Measurements from ENCODE around the gene TRIM26. TPM values are rescaled to one million over a fixed set of nuclear protein-coding genes. Genes with fewer than 3 reads are reported as not detected.
"Not testable (repeated sequence)": the region's sequence is repeated elsewhere in the genome, so short reads cannot be mapped to it uniquely, and the experiment has no call there.

The TRIM26 gene
- total RNA-seq, 1 donor from 2014 or later: 24.2 TPM

GRCh38 chr6:30157581-30157980 lies 55.6 kb downstream of the TRIM26 start:
- no peak for DNase-seq (ENCODE audit: low spot score)
- intact Hi-C loops (cut with DNase I): no loop called here

- no peak for DNase-seq (ENCODE audit: low spot score)
- intact Hi-C loops (cut with DNase I): no loop called here
Measured at GRCh38 chr6:30156774-30157173, 56.4 kb downstream of the TRIM26 start.

GRCh38 chr6:30156262-30156599 lies 57.0 kb downstream of the TRIM26 start:
- intact Hi-C loops (cut with DNase I): no loop called here
- DNase-seq (ENCODE audit: low spot score): no peak

GRCh38 chr6:30155520-30156261 lies 57.5 kb downstream of the TRIM26 start:
- no peak for DNase-seq (ENCODE audit: low spot score)
- intact Hi-C loops (cut with DNase I): no loop called here

DNA sequence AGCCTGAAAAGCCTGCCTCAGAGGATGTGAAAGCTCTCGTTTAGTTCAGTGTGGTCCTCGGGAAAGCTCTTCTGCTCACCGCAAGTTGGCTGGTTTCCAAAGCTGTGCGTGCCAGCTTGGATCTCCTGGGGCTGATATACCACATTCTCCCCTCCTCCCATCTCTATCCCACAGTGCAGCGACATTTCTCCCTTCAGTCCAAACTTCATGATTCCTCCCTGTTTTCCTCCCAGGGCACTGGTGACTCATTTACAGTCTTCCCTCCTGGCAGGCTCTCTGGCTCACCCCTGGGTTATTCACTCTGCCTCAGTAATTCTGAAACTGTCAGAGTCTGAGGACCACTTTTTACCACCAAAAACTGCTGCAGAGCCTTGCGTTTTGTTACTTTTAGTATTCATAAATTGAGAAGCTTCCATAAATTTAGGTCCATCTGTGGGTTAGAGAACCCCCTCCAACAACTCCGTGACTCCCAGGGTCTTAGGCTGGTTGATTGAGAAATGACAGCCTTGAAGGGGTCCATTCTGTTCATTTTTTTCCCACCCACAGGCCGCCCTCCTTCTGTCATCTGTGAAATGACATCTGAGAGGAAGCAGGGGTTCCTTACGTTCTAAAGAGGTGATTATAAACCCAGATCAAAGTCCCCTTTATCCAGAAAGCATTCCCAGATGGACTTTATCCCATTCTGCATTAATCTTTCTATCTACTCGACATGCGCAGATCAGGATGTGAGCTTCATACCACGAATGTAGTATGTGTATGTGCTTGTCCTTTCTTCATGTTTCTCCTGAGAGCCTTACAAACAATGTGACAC lies 58.3 kb downstream of the TRIM26 start:
- intact Hi-C loops (cut with DNase I): no loop called here
- DNase-seq (ENCODE audit: low spot score): no peak

DNA sequence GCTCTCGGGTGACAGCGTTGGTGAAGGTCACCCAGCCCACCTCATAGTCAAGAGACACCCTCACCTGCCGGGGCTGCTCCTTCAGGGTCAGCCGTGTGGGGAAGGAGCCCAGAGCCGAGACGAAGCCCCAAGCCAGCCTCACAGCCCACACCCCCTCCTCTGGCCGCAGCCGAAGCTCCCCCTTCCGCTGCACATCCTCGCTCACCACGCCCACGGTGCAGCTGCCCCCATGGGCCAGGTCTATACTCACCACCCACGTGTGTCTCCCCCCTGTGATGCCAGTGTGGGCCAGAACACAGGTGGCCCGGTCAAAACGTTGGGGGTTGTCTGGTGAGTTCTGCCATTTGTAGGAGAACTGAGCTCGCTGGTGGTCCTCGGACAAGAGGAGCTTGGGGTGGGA lies 59.1 kb downstream of the TRIM26 start:
- no peak for DNase-seq (ENCODE audit: low spot score)
- intact Hi-C loops (cut with DNase I): no loop called here

DNA sequence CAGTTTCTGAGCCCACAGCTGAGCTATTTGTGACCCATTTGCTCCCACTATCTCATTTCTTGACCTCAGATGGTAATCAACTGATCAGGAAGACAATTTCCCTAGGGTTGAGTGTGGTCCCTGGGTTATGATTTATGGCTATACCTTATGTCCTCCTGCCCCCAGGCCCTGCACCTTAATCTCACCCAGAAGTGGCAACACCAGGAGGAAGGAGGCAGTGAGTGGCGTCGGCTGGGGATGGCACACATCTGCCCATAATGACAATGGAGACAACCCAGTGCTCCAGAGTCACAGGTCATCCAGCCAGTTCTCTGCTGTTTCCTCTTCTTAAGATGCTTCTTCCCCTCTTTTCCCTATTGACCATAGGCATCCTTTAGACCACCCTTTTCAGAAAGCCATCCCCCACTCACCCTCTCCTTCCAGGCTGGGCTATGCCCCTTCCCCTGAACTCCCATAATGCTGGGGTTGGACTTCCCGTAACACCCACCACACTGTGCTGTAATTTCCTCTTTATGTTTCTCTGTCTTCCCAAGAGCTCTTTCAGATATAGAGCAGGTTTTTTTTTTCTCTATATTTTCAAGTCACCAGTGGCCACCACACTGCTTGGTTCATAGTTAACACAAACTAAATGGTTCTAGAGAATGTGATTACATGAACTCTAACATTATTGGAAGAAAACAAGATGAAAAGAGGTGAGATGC lies 60.1 kb downstream of the TRIM26 start:
- intact Hi-C loops (cut with DNase I): no loop called here

DNA sequence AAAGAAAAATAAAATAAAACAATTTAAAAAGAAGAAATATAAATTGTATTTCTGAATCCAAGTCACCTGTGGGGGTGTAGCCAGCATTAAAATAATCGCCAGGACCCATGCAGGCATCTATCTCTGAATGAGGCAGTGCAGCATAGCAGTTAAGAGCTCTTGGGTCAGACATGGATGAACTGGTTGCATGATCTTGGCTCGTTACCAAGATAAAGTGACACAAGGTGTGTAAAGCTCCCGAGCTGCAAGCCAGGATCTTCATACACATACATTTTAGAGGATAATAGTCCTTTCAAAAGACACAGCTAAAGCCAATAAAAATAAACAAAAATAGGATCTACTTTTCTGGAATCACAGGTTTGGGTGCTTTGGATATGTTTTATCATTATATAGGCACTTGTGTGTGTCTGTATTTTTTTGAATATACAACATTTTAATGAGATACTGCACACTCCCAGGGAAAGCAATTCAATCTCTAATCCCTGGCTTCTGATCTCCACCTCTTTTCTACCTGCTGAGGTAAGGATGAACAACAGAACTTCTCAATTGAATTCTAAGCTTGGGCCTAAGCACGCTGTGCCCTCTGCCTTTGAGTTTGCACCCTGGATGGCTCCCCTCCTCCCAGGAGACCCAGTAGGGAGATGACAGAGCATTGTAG lies 61.1 kb downstream of the TRIM26 start:
- no peak for DNase-seq (ENCODE audit: low spot score)
- intact Hi-C loops (cut with DNase I): no loop called here

More for the DNA sequence above, 60.1 kb downstream of the TRIM26 start:
- no peak for DNase-seq (ENCODE audit: low spot score)

- intact Hi-C loops (cut with DNase I): no loop called here
- no peak for DNase-seq (ENCODE audit: low spot score)
Measured at GRCh38 chr6:30151580-30151979, 61.6 kb downstream of the TRIM26 start.

GRCh38 chr6:30150671-30151395 lies 62.4 kb downstream of the TRIM26 start:
- intact Hi-C loops (cut with DNase I): no loop called here
- DNase-seq (ENCODE audit: low spot score): no peak

- DNase-seq (ENCODE audit: low spot score): no peak
- intact Hi-C loops (cut with DNase I): no loop called here
Measured at GRCh38 chr6:30149858-30150550, 63.2 kb downstream of the TRIM26 start.

GRCh38 chr6:30149234-30149633 lies 64.0 kb downstream of the TRIM26 start:
- no peak for DNase-seq (ENCODE audit: low spot score)
- intact Hi-C loops (cut with DNase I): no loop called here

DNA sequence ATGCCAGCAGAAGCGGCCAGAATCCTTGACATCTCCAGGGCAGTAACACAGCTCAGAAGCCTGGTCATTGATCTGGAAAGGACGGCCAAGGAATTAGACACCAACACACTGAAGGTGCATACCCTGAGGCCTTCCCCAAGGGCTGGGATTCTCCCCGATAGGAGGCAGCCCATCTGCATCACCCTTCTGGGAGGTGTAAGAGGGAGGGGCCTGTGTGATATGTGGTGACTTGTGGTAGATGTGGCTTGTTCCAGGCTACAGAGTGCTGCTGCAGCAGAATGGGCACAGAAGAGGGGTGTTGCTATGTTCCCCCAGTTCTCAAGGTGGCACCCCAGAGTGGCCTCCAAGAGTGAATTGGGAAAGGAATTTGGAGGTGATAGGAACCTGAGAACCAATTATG lies 66.1 kb downstream of the TRIM26 start:
- intact Hi-C loops (cut with DNase I): no loop called here
- no peak for DNase-seq (ENCODE audit: low spot score)

DNA sequence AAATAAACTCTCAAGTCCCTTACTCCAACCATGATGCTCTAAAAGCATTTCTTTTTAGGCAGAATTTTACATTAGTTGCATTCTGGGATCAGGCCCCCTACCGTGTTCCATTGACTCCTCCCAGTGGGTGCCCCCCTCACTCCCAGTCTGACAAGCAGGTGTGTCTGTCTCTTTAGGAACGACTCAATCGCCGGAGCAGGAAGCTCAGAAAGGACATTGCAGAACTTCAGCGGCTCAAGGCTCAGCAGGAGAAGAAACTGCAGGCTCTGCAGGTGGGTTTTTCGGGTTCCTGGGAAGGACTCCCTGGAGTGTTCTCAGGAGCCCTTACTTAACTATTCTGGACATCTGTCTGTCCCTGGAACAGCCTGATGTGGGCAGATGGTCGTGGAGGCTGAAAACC lies 67.4 kb downstream of the TRIM26 start:
- intact Hi-C loops (cut with DNase I): no loop called here
- no peak for DNase-seq (ENCODE audit: low spot score)

- intact Hi-C loops (cut with DNase I): no loop called here
- DNase-seq (ENCODE audit: low spot score): no peak
Measured at GRCh38 chr6:30144811-30145210, 68.4 kb downstream of the TRIM26 start.

DNA sequence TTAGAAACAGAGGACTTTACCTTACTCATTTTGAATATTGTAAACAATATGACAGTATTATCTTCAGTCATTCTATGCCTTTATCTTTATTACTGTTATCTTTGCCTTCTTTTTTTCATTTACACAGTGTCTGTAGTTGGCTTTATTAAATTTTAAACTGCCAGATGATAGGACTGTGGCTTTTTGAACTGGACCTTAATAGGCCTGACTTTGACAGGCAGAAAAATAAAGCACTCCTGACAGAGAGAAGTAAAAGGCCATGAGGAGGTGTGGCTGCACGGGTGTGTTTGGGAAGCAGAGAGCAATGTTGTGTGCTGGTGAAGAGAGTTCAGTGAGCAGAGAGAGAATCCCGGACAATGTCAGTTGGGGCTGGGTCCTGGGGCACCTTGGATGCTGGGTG lies 69.4 kb downstream of the TRIM26 start:
- intact Hi-C loops (cut with DNase I): no loop called here

DNA sequence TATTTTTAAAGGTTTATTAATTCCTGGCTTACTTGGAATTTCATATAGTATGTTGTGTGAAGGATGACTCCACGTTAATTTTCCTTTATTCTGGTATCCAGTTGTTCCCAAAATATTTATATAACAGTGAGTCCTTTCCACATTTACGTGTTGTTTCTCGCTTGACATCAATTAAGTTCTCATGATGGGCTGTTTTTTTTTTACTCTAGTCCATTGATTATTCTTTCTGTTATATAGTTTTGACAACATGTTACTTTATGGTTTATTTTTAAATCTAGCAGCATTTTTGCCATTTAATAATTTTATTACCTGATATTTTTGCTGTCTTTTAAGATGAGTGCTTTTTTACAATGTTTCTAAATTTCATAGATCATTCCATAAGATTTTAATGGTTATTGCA lies 70.5 kb downstream of the TRIM26 start:
- DNase-seq (ENCODE audit: low spot score): no peak
- intact Hi-C loops (cut with DNase I): no loop called here

More for the DNA sequence above, 69.4 kb downstream of the TRIM26 start:
- DNase-seq (ENCODE audit: low spot score): no peak

- intact Hi-C loops (cut with DNase I); DNase-seq (ENCODE audit: low spot score): not testable (repeated sequence)
Measured at GRCh38 chr6:30140240-30140639, 73.0 kb downstream of the TRIM26 start.

Data from cardiac septum (tissue), 1 donor.